ENCODE results near the gene TAS2R60.
"Not testable (repeated sequence)": the region's sequence is repeated elsewhere in the genome, so short reads cannot be mapped to it uniquely, and the experiment has no call there.

TAS2R60 gene

GRCh38 chr7:143397710-143398530, 45.3 kb upstream of the TAS2R60 start:
- no peak for TF ChIP-seq CTCF (IDR thresholded peaks at IDR 0.05; ENCODE audit: control extremely low read depth, extremely low read depth, low read depth, missing control alignments)
- ChIA-PET CTCF (interaction anchor here (0.6 to 4.7 kb wide), 4 partner anchors 10 to 18 kb away, joined by 3 to 26 read pairs (median 12); no protein-coding TSS in a partner anchor), POLR2A (no interaction called here)
- no peak for DNase-seq (ENCODE audit: extremely low spot score)

- no peak for TF ChIP-seq CTCF (IDR thresholded peaks at IDR 0.05; ENCODE audit: control extremely low read depth, extremely low read depth, low read depth, missing control alignments)
- POLR2A ChIA-PET: no interaction called here
- DNase-seq (ENCODE audit: extremely low spot score): no peak
- CTCF ChIA-PET: interaction anchor here (3.2 to 4.7 kb wide), 2 partner anchors 18 to 19 kb away, joined by 15 to 26 read pairs; no protein-coding TSS in a partner anchor
These were observed 44.6 kb upstream of the TAS2R60 start for GRCh38 chr7:143398616-143399015.

DNA sequence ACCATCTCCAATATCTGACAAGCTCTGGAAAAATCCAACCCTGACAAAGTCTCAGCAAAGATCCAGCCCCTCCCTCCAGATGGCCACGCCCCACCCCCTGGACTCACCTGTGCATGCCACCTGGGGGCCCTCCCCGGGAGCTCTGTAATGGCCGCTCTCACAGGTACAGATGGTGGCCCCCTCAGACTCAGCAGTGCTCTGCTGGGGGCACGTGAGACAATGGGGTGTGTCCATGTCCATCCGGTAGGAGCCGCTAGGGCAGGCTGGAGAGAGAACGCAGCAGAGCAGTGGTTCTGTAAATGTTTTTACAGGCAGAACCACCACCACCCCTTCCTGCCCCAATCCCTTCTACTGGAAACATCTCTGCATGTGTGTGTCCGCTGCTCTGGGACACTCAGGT, 44.1 kb upstream of the TAS2R60 start:
- no peak for DNase-seq (ENCODE audit: extremely low spot score)
- TF ChIP-seq CTCF (IDR thresholded peaks at IDR 0.05; ENCODE audit: control extremely low read depth, extremely low read depth, low read depth, missing control alignments): no peak
- ChIA-PET POLR2A (no interaction called here), CTCF (interaction anchor here (3.2 to 4.7 kb wide), 2 partner anchors 17 to 19 kb away, joined by 15 to 26 read pairs; no protein-coding TSS in a partner anchor)

GRCh38 chr7:143399642-143400041, 43.6 kb upstream of the TAS2R60 start:
- POLR2A ChIA-PET: interaction anchor here (0.5 kb wide), 1 partner anchor 592 kb away, joined by 3 read pairs; no protein-coding TSS in a partner anchor
- no peak for DNase-seq (ENCODE audit: extremely low spot score)
- CTCF ChIA-PET: interaction anchor here (0.8 to 4.7 kb wide), 2 partner anchors 16 to 17 kb away, joined by 4 to 26 read pairs; no protein-coding TSS in a partner anchor
- TF ChIP-seq CTCF (IDR thresholded peaks at IDR 0.05; ENCODE audit: control extremely low read depth, extremely low read depth, low read depth, missing control alignments): no peak

DNA sequence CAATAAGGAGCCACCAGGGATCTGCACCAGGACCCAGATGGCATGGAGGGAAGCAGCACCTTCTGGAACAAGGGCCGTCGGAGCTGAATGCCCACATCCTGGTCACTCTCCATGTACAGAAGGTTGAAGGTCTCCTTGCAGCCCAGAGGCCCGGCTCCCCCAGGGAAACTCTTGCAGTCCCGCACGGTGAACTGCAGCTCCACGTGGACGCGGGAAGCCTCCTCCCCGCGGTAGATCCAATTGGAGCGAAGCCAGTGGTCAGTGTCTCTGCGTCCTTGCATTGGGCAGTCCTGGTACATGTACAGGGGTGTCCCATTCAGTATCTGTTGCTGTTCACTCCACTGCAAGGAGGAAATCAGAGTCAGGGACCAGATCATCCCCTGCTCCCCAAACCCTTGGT, 42.0 kb upstream of the TAS2R60 start:
- TF ChIP-seq CTCF (IDR thresholded peaks at IDR 0.05; ENCODE audit: control extremely low read depth, extremely low read depth, low read depth, missing control alignments): no peak
- no peak for DNase-seq (ENCODE audit: extremely low spot score)
- CTCF ChIA-PET: interaction anchor here (1.2 to 7.5 kb wide), 4 partner anchors 12 to 394 kb away, joined by 3 to 63 read pairs (median 4); no protein-coding TSS in a partner anchor
- POLR2A ChIA-PET: no interaction called here

- POLR2A ChIA-PET; DNase-seq (ENCODE audit: extremely low spot score): not testable (repeated sequence)
- CTCF ChIA-PET: interaction anchor here (7.5 kb wide), 1 partner anchor 14 kb away, joined by 63 read pairs; no protein-coding TSS in a partner anchor
These were observed 41.0 kb upstream of the TAS2R60 start for GRCh38 chr7:143402233-143402632.
